HL-60/S4 treated with phorbol 12-myristate 13-acetate at 8.2 ng/mL for 4 days and 3 days (cell line): Measurements from ENCODE around the gene PTPRM.

Source experiments
- in situ Hi-C: fragments of 300-500 bp; cut with MboI; formaldehyde crosslinking; loops from 2 replicates; pipeline ENCODE4 v1.15.0; 2022; ENCODE audit warnings: low sequenced_read_pairs

The PTPRM gene

DNA sequence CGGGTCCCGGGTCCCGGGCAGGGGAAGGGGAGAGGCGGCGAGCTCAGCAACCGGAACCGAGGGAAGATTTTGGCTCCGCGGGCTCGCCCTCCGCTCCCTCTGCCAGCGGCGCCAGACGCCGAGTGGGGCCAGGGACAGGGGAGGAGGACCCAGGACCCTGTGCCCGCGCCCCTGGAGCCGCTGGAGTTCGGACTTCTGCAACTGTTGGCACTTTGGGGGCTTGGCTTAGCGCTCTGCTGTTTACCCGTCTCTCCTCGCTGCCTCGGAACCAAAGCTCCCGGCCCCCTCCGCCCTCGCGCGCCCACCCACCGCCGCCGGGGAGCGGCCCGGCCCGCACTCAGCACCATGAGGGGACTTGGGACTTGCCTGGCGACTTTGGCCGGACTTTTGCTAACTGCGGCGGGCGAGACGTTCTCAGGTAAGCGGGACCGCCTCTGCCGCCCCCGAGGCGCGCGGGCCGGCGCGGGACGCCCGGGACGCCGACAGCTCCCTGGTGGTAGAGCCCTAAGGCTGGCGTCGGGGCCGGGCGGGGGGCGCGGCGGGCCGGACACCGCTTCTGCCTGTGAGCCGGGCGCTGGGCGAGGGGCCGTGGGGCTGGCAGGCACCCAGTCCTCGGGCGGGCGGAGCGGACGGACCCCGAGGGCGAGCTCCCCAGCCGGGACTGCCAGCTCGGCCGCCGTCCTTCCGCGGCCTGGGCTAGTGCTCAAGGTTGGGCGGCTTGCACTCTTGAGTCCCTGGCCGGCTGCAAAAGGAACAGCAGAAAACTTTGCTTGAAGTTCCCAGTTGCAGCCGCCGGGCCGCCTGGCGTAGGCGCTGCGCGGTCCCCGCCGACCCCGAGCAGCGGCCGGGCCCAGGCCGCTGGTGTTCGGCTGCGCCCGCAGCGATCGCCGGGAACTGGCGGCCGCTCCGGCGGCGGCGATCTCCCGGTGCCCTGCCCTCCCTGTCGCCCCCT is 634 bp downstream of the PTPRM start:
- in situ Hi-C loops, result no loop called here

DNA sequence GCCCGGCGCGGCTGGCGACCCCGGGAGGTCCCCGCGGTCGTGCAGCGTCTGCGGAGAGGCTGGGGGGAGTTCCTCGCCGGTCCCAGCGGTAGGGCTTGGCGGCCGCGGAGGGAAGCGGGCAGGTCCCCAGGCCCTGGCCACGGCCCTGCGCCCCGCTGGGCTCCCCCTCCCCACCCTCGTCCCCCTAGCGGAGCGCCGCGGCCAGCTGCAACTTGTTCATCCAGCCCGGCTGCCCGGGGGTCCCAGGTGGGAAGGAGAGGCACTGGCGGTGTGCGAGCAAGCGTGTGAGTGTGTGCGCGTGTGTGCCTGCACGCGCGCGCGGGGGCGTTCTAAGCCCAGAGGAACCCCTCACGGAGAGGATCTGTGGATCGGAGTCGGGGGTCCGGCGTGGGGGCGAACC is 1.3 kb downstream of the PTPRM start:
- in situ Hi-C loops, result no loop called here

DNA sequence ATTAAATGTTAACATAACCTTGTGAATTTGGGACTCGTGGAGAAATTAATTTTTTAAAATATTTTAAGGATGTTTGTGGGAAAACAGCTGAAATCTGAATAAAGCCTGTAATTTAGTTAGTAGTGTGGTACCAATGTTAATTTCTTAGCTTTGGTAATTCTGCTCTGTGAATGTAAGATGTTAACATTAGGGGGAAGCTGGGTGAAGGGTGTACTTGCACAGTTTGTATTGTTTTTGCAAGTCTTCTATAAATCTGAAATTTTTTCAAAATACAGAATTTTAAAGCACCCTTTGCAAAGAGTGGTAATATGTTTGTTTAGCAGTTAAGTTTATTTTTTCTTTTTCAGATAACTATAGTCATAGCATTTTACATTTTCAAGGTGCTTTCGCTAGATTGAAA is 4.5 kb downstream of the PTPRM start:
- in situ Hi-C loops, result no loop called here

DNA sequence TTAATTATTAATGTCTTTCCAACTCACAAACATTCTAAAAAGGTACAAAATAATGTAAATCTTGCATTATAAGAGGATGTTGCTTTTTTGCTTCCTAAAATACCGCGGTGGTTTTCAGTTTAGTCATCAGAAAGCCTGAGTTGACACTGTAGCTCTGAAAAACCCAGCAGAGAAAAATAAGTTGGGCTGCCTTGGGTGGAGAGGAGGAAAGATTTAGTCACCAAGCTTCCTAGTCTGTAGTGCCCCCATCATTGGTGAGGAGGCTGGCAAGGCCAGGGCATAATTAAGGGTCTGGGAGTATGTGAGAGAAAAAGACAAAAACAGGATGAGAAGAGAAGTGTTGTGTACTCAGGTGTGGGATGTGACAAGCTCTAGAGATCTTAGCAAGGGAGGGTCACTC is 5.7 kb downstream of the PTPRM start:
- in situ Hi-C loops, result no loop called here

DNA sequence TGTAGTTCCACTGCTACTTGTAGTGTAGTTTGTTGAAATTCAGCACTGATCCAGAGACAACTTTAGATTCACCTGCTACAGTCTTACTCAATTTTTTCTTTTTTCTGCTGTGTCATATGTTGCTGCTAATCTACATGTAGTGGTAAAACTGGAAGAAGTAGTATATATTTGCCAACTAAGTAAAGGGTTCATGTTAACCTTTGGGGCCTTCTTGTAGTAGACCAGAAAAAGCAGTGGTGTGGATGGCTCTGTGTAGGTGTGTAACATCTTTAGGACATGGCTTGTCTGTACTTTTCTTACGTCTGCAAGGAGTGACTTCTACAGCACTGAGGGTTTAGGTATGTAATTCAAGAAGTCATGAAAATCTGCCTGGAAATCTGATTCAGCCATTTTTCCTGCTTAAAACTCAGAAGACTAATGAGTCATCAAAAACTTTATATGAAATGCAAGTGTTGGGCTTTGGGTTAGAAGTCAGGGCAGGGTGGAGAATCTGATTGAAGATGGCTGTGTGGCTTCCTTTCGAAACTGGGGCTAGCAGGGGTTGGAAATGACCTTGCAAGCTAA is 8.4 kb downstream of the PTPRM start:
- in situ Hi-C loops, result no loop called here

DNA sequence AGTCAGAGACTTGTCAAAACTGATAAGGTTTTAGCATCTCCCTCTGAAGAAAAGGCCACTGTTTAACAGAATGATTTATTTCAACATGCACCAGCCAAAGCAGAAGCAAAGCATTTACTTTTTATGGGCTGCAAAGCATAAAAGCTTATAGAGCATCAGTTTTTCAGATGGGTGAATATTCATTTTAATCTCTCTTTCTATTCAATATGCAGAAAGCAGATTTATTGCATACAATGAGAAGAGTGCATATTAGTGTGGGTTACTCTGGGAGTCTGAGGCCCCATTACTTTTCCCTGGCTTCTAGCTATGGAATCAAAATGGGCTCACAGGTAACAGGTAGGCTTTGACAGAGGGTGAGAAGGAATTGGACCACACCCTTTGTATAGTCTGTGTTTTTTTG is 9.0 kb downstream of the PTPRM start:
- in situ Hi-C loops, result no loop called here

DNA sequence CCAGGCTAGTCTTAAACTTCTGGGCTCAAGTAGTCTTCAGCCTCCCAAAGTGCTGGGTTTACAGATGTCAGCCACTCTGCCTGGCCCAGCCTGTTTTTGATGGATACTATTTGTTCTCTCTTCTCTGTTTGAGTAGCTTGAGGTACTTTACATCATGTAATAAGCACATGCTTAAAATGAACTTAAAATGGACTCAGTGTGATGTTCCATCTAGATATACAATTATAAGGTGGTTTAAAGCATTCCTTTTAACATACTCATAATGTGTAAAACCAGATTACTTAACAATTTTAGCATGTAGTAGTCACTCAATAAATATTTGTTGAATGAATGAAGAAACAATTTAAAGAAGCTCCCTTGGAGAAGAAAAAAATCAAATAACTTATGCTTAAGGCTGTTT is 9.6 kb downstream of the PTPRM start:
- in situ Hi-C loops, result no loop called here

DNA sequence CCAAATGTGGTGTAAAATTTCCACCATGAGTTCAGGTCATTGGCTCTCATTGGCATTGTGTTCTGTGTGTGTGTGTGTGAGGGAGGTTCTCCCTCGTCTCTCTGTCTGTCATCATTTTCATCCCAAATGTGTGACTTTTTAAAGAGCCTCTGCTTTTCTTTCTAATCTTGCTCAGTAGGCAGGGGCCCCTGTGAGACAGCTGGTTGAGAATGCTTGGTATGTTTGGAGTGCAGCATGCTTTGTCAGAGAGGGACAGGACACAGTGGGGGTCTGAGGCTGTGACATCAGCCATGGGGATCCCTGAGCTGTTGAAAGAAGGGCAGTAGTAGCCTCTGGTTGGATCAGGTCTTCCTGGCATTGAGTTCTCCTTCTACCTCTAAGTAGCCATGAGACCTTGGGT is 10.6 kb downstream of the PTPRM start:
- in situ Hi-C loops, result no loop called here

DNA sequence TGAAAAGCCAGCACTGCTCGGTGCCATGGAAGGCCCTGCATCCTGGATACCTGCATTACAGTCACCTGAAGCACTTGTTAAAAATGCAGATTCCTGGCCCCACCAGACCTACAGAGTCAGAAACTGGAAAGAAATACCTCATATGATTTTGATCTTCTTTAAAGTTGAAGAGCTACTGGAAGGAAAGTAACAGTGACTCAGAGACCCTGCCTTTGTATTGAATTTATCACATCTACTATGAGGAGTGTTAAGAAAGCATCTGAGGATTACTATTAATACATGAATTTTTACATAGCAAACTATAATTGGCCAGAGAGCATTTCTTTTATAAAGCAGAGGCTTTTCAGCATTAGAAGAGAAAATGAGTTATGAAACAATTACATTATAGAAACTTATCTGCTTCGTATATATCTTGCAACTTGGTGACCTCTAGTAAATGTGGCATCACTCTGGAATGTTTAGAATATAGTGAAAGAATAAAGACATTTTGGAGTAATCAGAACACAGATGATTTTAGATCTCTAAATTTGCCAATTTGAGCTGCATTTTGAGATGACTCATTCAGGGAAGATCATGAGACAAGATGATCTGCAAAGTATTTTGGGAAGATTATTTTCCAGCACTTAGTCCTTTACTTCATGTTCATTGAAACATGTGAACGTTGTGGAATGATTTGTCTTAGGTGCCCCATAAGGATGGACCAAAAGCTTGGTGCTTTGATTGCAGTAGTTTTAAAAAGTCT is 12.2 kb downstream of the PTPRM start:
- in situ Hi-C loops, result no loop called here

DNA sequence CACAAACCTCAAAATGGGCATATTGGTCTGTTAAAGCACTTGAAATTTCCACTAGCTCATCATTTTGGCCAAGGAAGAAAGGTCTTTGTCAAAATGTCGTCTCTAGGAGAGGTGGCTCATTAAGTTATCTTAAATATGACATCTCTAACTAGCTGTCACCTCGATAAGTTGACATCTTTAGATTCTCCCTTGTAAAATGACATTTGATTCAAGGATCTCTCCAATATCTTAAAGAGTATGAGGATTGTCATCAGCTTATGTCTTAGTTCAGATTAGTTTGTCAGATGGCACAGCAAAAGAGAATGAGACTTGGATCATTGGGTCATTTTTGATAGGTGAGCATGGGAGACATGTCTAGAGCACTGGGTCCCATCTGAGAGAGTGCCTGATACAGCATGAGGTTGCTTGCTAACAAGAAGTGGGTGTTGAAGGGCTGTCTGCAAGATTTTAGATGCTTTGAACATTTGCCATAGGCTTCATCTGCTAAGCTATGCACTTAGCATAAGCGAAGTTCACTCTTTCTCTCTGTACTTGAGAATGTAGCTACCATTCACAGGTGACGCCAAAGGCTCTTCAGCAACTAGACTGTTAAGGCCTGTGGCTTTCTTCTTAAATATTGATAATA is 12.9 kb downstream of the PTPRM start:
- in situ Hi-C loops, result no loop called here

DNA sequence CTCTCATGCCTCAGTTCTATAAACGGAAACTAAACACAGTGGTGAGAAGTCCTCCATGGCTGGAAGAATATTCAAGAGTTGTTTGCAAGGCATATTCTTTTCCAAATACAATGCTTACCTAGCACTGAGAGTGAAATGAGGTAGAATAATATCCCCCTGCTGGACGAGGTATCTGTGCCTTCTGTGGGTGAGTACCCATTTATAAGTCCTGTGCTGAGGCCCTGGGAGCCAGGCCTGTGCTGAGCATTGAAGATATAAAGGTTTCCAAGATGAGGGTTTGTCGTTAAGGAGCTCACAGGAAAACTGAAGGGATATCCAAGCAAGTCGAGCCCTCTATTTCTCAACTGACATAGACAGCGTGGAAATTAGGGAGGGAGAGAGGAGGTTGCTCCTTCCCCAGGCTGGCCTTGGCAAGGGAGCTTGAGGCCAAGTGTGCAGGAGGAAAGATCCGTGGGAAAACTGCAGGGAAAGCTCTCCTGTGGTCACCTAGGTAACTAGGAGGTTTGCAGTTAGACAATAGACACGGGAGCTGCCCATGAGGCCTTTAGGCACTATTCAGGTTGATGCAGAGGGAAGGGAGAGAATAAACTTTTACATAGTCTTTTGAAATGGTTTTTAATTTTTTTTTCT is 17.6 kb downstream of the PTPRM start:
- in situ Hi-C loops, result no loop called here

DNA sequence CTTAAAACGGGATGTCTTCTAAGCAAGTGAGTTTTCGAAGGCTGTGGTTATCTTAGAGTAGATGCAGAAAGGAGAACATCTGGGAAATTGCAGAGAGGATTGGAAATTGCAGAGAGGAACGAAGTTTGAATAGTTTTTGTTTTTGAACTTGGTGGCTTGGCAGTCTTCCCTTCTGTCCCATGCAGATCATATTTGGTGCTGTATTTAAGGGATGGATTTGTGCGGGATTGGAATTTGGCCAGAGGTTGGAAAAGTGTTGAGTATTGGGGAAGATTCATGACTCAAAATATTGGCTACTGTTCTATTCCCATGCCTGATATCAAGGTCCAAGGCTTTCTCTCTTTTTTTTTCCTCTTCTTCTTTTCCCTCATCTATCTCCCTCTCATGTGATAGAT is 18.2 kb downstream of the PTPRM start:
- in situ Hi-C loops, result no loop called here

DNA sequence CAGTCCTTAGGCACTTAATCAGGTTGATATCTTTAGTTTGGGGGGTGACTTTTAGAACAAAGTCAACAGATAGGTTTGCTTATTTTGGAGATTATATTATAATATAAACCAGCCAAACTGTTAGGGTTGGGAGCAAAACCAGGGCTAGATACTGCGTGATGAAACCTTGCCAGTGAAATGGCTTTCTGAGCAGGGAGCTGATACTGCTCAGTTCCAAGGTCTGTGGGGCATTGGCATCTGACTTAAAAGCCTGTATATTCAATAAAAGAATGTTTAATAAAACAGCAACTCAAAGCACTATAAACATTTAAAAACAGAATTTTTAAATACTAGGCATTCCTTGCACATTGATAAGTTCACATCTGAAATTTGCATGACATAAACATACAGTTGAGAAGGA is 19.3 kb downstream of the PTPRM start:
- in situ Hi-C loops, result no loop called here

DNA sequence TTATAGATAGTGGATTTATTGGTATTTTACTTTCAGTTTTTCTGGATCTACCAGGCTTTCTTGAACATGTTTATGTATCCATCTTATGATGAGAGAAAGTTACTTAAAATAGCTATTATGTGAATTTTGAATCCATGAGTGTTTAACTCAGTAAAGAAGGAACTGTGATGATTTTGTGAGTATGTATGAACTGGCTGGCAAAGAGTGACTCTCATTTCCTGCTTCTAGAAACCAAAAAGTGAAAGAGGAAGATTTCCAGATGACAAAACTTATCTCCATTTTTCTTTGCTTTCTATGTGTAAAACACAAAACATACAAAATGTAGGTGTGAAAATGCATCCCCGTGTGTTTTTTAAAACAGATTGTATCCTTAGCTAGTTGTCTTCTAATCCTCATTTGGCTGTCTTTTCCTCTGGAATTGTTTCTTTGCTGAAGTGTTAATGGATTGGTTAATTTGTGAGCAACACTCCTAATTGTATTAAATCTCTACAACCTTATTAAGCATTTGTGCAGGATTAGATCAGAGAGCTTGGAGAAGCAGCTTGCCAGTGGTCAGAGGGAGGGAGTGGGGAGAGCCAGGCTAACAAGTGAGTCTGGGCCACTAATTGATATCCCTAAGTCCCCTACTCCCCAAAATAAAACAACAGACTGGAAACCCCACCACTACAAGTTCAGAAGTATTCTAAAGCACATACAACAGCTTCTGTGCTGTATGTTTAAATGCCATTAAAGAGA is 23.9 kb downstream of the PTPRM start:
- in situ Hi-C loops, result no loop called here

DNA sequence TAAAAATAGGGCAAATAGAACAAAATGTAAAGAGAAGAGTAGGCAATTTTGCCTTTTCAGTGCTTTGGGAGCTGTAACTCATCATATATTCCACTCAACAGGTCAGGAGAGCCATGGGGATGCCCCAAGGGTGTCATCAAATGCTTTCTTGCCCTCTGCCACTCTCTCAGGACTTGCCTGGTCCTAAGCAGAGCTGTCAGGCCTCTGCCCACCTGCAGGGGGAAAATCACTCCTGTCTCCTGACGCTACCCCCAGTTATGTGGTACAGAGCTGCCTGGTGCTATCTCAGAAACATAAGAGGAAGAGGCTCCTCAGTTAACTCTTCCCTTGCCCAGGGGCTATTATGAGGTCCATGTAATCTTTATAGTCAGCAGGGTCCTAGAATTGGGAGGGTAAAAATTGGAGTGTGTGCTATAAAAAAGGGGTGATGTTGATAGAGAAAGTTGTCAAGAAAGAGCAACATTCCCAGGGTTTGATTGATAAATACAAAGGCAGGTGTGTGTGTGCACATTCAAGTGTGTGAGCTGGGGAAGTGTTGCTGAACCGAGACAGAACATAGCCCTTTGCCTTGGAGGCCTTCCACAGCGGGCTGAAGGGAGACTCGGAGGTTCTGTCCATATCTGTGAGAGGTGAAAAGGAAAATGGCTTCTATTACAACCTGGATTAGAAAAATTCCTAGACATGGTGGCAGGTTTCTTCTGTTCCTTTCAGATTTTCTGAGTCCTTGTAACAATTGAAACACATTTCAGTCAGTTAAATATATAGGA is 25.4 kb downstream of the PTPRM start:
- in situ Hi-C loops, result no loop called here

DNA sequence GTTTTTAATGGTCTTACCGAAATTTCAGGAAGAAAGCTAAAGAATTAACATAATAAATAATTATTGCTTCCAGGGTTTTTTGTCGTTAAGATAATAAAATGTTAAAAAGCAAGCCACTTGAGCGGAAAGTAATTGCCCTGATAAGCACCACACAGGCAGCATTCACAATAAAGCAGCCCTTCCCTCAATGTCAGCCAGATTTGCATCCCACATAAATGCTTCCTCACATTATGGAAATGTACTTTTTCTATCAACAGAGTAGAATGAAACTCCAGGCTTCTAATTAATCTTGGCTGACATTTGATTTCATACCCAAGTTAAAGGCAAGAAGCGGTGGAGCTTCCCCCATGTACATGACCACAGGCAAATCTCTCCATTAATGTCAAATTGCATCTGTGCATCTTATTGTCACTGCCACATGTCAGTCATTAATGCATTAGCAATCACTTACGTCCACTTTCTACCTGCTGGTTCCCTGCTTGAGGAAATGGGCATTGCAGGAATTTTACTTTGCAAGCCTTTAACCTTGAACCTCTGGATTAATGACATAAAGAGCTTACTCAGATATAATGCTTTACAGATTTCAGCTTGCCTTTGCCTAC is 26.2 kb downstream of the PTPRM start:
- in situ Hi-C loops, result no loop called here

DNA sequence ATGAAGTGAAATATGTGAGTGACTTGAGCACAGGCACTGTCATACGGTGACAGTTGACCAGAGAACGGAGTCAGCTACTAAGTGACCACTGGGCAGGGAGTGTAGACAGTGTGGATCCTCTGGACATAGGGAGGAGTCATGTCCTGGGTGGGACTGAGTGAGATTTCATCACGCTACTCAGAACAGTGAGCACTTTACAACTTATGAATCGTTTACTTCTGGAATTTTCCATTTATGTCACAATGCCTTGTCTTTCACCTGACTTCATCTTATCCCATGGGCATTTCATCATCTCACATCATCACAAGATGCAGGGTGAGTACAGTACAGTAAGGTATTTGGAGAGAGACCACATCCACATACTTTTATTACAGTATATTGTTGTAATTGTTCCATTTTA is 29.0 kb downstream of the PTPRM start:
- in situ Hi-C loops, result no loop called here

DNA sequence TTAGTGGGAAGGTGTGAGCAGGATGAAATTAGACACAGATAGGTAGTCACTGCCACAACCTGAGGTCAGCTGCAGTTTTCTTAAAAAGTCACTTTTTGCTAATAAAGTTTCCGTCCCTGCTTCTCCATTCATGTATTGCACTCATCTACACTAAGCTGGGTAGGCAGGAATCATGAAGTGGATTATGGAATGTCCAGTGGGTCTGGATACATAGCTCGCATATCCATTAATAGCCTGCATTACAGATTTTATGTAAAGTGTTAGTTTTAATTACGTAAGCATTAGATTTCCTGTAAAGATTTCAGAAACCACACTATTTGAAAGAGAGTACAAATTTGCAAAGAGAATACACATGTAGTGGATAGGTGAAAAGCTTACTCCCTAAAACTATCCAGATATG is 30.4 kb downstream of the PTPRM start:
- in situ Hi-C loops, result no loop called here
